K562 (cell line): ENCODE data around the gene GALE. TPM values are rescaled to one million over a fixed set of nuclear protein-coding genes. Genes with fewer than 3 reads are reported as not detected.

Experiments used
- CHAMP1 ChIP-seq: fragments of 450-650 bp; IDR thresholded peaks from 2 replicates; pipeline ENCODE4 v1.6.1; 2016; ENCODE audit warnings: mild to moderate bottlenecking
- CTBP1 ChIP-seq: fragments of 450-650 bp; IDR thresholded peaks from 2 replicates; pipeline ENCODE4 v1.6.1; 2016; ENCODE audit warnings: borderline replicate concordance
- IFI16 ChIP-seq: fragments of 250-450 bp; sonication (Bioruptor Pico); IDR thresholded peaks from 2 replicates; pipeline ENCODE4 v2.1.2; 2022; ENCODE audit warnings: mild to moderate bottlenecking, inconsistent platforms
- PURB ChIP-seq: sonication (generic); formaldehyde crosslinking; IDR thresholded peaks from 2 replicates; pipeline ENCODE4 v1.9.0; 2021; ENCODE audit warnings: low read depth, mild to moderate bottlenecking, missing genetic modification reagents
- RBM14 ChIP-seq: fragments of 200-400 bp; formaldehyde crosslinking; IDR thresholded peaks from 2 replicates; pipeline ENCODE4 v1.6.1; 2018; ENCODE audit warnings: low read depth, mild to moderate bottlenecking, low read length, moderate library complexity, borderline replicate concordance; ENCODE audit not compliant: insufficient read depth
- RCOR1 ChIP-seq, 2 experiments: IDR thresholded peaks; 2 replicates each; pipeline ENCODE4 v1.6.1; 2012; ENCODE audit warnings: low read depth in 2 of 2, low read length in 2 of 2, borderline replicate concordance in 1 of 2, improper control_type of control experiment in 1 of 2
- REST ChIP-seq, 2 experiments: fragments of 450-650 bp; formaldehyde crosslinking in 1 of 2; IDR thresholded peaks; 2 replicates each; pipeline versions ENCODE4 v1.4.0 to v1.6.1; 2014 to 2020; ENCODE audit warnings: mild to moderate bottlenecking in 2 of 2, borderline replicate concordance in 1 of 2, low read depth in 1 of 2
- SP2 ChIP-seq: IDR thresholded peaks from 2 replicates; pipeline ENCODE4 v1.6.1; 2011; ENCODE audit warnings: mild to moderate bottlenecking, low read depth, low read length, moderate library complexity; ENCODE audit not compliant: poor library complexity, severe bottlenecking; ENCODE audit errors: extremely low read depth
- TAF7 ChIP-seq: fragments of 450-650 bp; IDR thresholded peaks from 2 replicates; pipeline ENCODE4 v1.6.1; 2016; ENCODE audit warnings: missing genetic modification characterization, missing compliant biosample characterization
- ZHX1 ChIP-seq: fragments of 150-350 bp; conservative IDR thresholded peaks from 2 replicates; pipeline ENCODE4 v1.6.1; 2014; ENCODE audit warnings: low read length
- polyA plus RNA-seq, 8 experiments: library from polyadenylated mRNA; depleted of rRNA in 4 of 8; stranded (reverse) in 5 of 8; unstranded in 3 of 8; fragments of >200 nt; fragmentation: Nextera tagmentation in 2 of 8; fragmentation: Illumina TruSeq in 1 of 8; extraction: Ambion mirVana in 2 of 8; extraction: Trizol in 1 of 8; gene quantifications; 2 replicates each; pipeline versions ENCODE4 v1.2.1 to v1.2.3, GENCODE V29; 2011 to 2014; ENCODE audit warnings: inconsistent platforms in 1 of 8, missing spikeins in 1 of 8
- total RNA-seq, 7 experiments: library from RNA; depleted of rRNA in 6 of 7; stranded (reverse); fragments of >200 nt in 6 of 7; fragmentation: Illumina TruSeq in 2 of 7; extraction: Trizol in 2 of 7; gene quantifications; 2 replicates each; pipeline versions ENCODE4 v1.2.1 to v1.2.3, GENCODE V29; 2011 to 2021; ENCODE audit warnings: low replicate concordance in 1 of 7
- TF ChIP-seq, protein P1 (sequence below), 2 experiments: fragments of 450-650 bp in 1 of 2; sonication (generic) in 1 of 2; formaldehyde crosslinking; conservative IDR thresholded peaks; 2 replicates each; pipeline versions ENCODE4 v1.4.0 to v1.8.1; 2020 to 2022; ENCODE audit warnings: mild to moderate bottlenecking in 1 of 2, missing genetic modification reagents in 1 of 2

Gene GALE
- total and polyA plus RNA-seq, 9 of the 15 experiments (the other 6 are each of a cell fraction or from before 2014, with no cell fraction given), result 8.4 to 139 (median 88.3) TPM

- TF ChIP-seq CHAMP1 (no peak), SP2 (no peak), CTBP1 (peak; percentile 72), ZHX1 (0 out of 2 replicates have a peak, but pooled peaks have one; percentile 25), RCOR1 (IDR thresholded peaks at IDR 0.05; ENCODE audit: borderline replicate concordance in 1 of 2, low read depth in 2 of 2, low read length in 2 of 2) (no peak; a peak in 1 of 4 replicates), PURB (no peak), TAF7 (tag) (peak; percentile 96), RBM14 (no peak), IFI16 (no peak), REST (IDR thresholded peaks at IDR 0.05; ENCODE audit: borderline replicate concordance) (no peak), REST (CRISPR knock-in tag; IDR thresholded peaks at IDR 0.05; ENCODE audit: low read depth) (peak; percentile 62)
- TF ChIP-seq, protein P1, sequence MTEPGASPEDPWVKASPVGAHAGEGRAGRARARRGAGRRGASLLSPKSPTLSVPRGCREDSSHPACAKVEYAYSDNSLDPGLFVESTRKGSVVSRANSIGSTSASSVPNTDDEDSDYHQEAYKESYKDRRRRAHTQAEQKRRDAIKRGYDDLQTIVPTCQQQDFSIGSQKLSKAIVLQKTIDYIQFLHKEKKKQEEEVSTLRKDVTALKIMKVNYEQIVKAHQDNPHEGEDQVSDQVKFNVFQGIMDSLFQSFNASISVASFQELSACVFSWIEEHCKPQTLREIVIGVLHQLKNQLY (CRISPR knock-in tag; conservative IDR thresholded peaks at IDR 0.05), result peak in 1 of 2 experiments; percentile 64; a peak in 2 of 4 replicates
Observed at GRCh38 chr1:23825076-23825761, 24.7 kb upstream of the GALE start, which contains the start of gene HMGCL (continued).
